CD14-positive monocyte (primary cell): ENCODE measurements around the gene OR13G1. TPM values are rescaled to one million over a fixed set of nuclear protein-coding genes. Genes with fewer than 3 reads are reported as not detected.
"Not testable (repeated sequence)": the region's sequence is repeated elsewhere in the genome, so short reads cannot be mapped to it uniquely, and the experiment has no call there.

Experiments
- DNase-seq, 3 donors: peaks; one replicate each; pipeline ENCODE4 v3.0.0-alpha.2; 2011 to 2022
- H2AFZ ChIP-seq: 2 replicates; pipeline ENCODE4 v1.6.0; 2012; ENCODE audit warnings: mild to moderate bottlenecking, low read depth, low read length, inconsistent platforms; ENCODE audit not compliant: insufficient read depth, poor library complexity, severe bottlenecking
- H3K27ac ChIP-seq, 2 donors: 1 replicate in 1 of 2; 2 replicates in 1 of 2; pipeline ENCODE4 v1.5.1; 2012 to 2013; ENCODE audit warnings: low read length in 2 of 2, control low read depth in 1 of 2, inconsistent platforms in 1 of 2, low read depth in 1 of 2, mild to moderate bottlenecking in 1 of 2
- H3K27me3 ChIP-seq, 2 donors: one replicate each; pipeline versions ENCODE4 v1.6.0 to v1.6.1; 2011 to 2013; ENCODE audit warnings: low read length in 2 of 2; ENCODE audit not compliant: control insufficient read depth in 2 of 2, insufficient read depth in 2 of 2
- H3K36me3 ChIP-seq, 2 donors: replicated peaks in 1 of 2; 1 replicate in 1 of 2; 2 replicates in 1 of 2; pipeline versions ENCODE4 v1.5.1 to v1.6.1; 2012 to 2013; ENCODE audit warnings: low read length in 2 of 2, control low read depth in 1 of 2, inconsistent platforms in 1 of 2, mild to moderate bottlenecking in 1 of 2; ENCODE audit not compliant: insufficient read depth in 2 of 2, control insufficient read depth in 1 of 2
- H3K4me1 ChIP-seq, 2 donors: 1 replicate in 1 of 2; 2 replicates in 1 of 2; pipeline versions ENCODE4 v1.5.1 to v1.6.1; 2012 to 2013; ENCODE audit warnings: low read length in 2 of 2, control low read depth in 1 of 2, inconsistent platforms in 1 of 2, mild to moderate bottlenecking in 1 of 2, moderate library complexity in 1 of 2; ENCODE audit not compliant: insufficient read depth in 2 of 2, control insufficient read depth in 1 of 2
- H3K4me2 ChIP-seq: replicated peaks from 2 replicates; pipeline ENCODE3; 2012; ENCODE audit warnings: low read length, moderate library complexity, mild to moderate bottlenecking; ENCODE audit not compliant: poor library complexity, severe bottlenecking; ENCODE audit errors: extremely low read depth
- H3K4me3 ChIP-seq, 3 experiments: fragments of 200-600 bp in 1 of 3; sonication (generic) in 1 of 3; replicated peaks in 1 of 3; 1 replicate in 2 of 3; 2 replicates in 1 of 3; pipeline ENCODE4 v1.5.1; 2011 to 2013; ENCODE audit warnings: low read length in 3 of 3, mild to moderate bottlenecking in 3 of 3, control low read depth in 2 of 3, low read depth in 2 of 3, inconsistent platforms in 1 of 3, moderate library complexity in 1 of 3
- H3K79me2 ChIP-seq: 2 replicates; pipeline ENCODE4 v1.6.0; 2012; ENCODE audit warnings: mild to moderate bottlenecking, control low read depth, inconsistent platforms, low read length, moderate library complexity; ENCODE audit not compliant: insufficient read depth
- H3K9ac ChIP-seq: 2 replicates; pipeline ENCODE4 v1.6.0; 2017; ENCODE audit warnings: low read length, mild to moderate bottlenecking; ENCODE audit not compliant: insufficient read depth, poor library complexity, severe bottlenecking
- H3K9me3 ChIP-seq, 2 donors: replicated peaks in 1 of 2; 1 replicate in 1 of 2; 2 replicates in 1 of 2; pipeline versions ENCODE4 v1.5.1 to v1.6.1; 2012 to 2013; ENCODE audit warnings: low read length in 2 of 2, control low read depth in 1 of 2; ENCODE audit not compliant: control insufficient read depth in 1 of 2, insufficient read depth in 1 of 2
- H4K20me1 ChIP-seq: 2 replicates; pipeline ENCODE4 v1.6.0; 2012; ENCODE audit warnings: mild to moderate bottlenecking, low read length, control low read depth, moderate library complexity; ENCODE audit not compliant: insufficient read depth
- H3K27ac Mint-ChIP-seq, 7 donors: one replicate each; pipeline ENCODE4 v1.8.0; 2020; ENCODE audit warnings: mild to moderate bottlenecking in 7 of 7, mixed read lengths in 7 of 7, moderate library complexity in 6 of 7, inconsistent platforms in 2 of 7
- H3K27me3 Mint-ChIP-seq, 3 donors: one replicate each; pipeline ENCODE4 v1.8.0; 2021 to 2022; ENCODE audit warnings: low read depth in 3 of 3, mild to moderate bottlenecking in 3 of 3, mixed read lengths in 3 of 3, moderate library complexity in 3 of 3, inconsistent platforms in 1 of 3
- H3K36me3 Mint-ChIP-seq, 2 donors: one replicate each; pipeline ENCODE4 v1.8.0; 2020; ENCODE audit warnings: mixed read lengths in 2 of 2, inconsistent platforms in 1 of 2, mild to moderate bottlenecking in 1 of 2
- H3K4me1 Mint-ChIP-seq: one replicate; pipeline ENCODE4 v1.8.0; 2020; ENCODE audit warnings: mild to moderate bottlenecking, mixed read lengths
- H3K4me3 Mint-ChIP-seq, 2 donors: one replicate each; pipeline ENCODE4 v1.8.0; 2020; ENCODE audit warnings: mild to moderate bottlenecking in 2 of 2, mixed read lengths in 2 of 2, moderate library complexity in 1 of 2
- H3K9me3 Mint-ChIP-seq, 7 donors: one replicate each; pipeline ENCODE4 v1.8.0; 2020 to 2022; ENCODE audit warnings: mixed read lengths in 7 of 7, mild to moderate bottlenecking in 6 of 7, moderate library complexity in 6 of 7, inconsistent platforms in 2 of 7
- CTCF ChIP-seq: fragments of 200-600 bp; IDR thresholded peaks from one replicate; pipeline ENCODE4 v1.8.0; 2022; ENCODE audit warnings: antibody characterized with exemption, mild to moderate bottlenecking
- WGBS: methylation state at CpG from one replicate; pipeline ENCODE4 v1.1.5; 2013; ENCODE audit warnings: missing lambda C conversion rate; ENCODE audit not compliant: insufficient coverage; 5-methylcytosine and 5-hydroxymethylcytosine counted together
- intact Hi-C, 2 donors: fragments of 100-400 bp; cut with micrococcal nuclease; formaldehyde crosslinking; loops; one replicate each; pipeline versions ENCODE4 v1.15.0 to v1.15.1; 2023
- polyA plus RNA-seq, 3 donors: library from polyadenylated mRNA; depleted of rRNA in 1 of 3; unstranded in 2 of 3; stranded (reverse) in 1 of 3; fragments of 300-500 nt in 2 of 3; fragments of >200 nt in 1 of 3; fragmentation: Illumina TruSeq in 2 of 3; gene quantifications; 1 replicate in 2 of 3; 2 replicates in 1 of 3; pipeline ENCODE4 v1.2.3, GENCODE V29; 2012 to 2021

The OR13G1 gene
- polyA plus RNA-seq, 3 donors, result not detected

- Mint-ChIP-seq H3K4me3 (no peak within 1 kb of the TSS), H3K4me1 (no peaks in the 10 kb centered on the region), H3K27me3 (no peaks in the 10 kb centered on the region), H3K9me3 (peaks cover 0 to 8% (median 2%) of the 10 kb centered on the region in 7 donors), H3K36me3 (no peaks in the 10 kb centered on the region), H3K27ac (no peak within 1 kb of the TSS)
- no peaks in the 10 kb centered on the region for H3K4me1 ChIP-seq
- TF ChIP-seq CTCF, result no peak
- WGBS, result no CpG with 5 or more reads among the region's 3 CpGs
- H2AFZ ChIP-seq, result no peak within 1 kb of the TSS
- H3K27ac ChIP-seq, result no peak within 1 kb of the TSS
- H3K9me3 ChIP-seq, result peaks cover 6% of the 10 kb centered on the region in 2 donors
- no peaks in the 10 kb centered on the region for H3K36me3 ChIP-seq
- no peaks in the 10 kb centered on the region for H4K20me1 ChIP-seq
- H3K79me2 ChIP-seq, result no peaks in the 10 kb centered on the region
- intact Hi-C loops, result no loop called here
- no peak for DNase-seq
- H3K4me2 ChIP-seq, result no peak within 1 kb of the TSS
- no peak within 1 kb of the TSS for H3K4me3 ChIP-seq
- H3K9ac ChIP-seq, result no peak within 1 kb of the TSS
- H3K27me3 ChIP-seq, result no peaks in the 10 kb centered on the region
Measured at GRCh38 chr1:247716546-247716945, 37.0 kb upstream of the OR13G1 start, which contains the start of gene OR6F1. Gene OR6F1 (minus strand): TSS chr1:247716646. CDS start chr1:247712755, 3,891 bp downstream.

- H3K4me1 ChIP-seq, result no peaks in the 10 kb centered on the region
- H3K27ac Mint-ChIP-seq, result no peak overlapping the region
- no peaks in the 10 kb centered on the region for H3K36me3 ChIP-seq
- H3K27me3 ChIP-seq, result no peaks in the 10 kb centered on the region
- H3K36me3 Mint-ChIP-seq, result no peaks in the 10 kb centered on the region
- H4K20me1 ChIP-seq, result no peaks in the 10 kb centered on the region
- no peaks in the 10 kb centered on the region for H3K27me3 Mint-ChIP-seq
- no peak overlapping the region for H2AFZ ChIP-seq
- no peak for DNase-seq
- no peak overlapping the region for H3K4me2 ChIP-seq
- no peak for TF ChIP-seq CTCF
- H3K9ac ChIP-seq, result no peak overlapping the region
- H3K4me3 Mint-ChIP-seq, result no peak overlapping the region
- no peaks in the 10 kb centered on the region for H3K9me3 ChIP-seq
- H3K9me3 Mint-ChIP-seq, result peaks cover 0 to 6% (median 2%) of the 10 kb centered on the region in 7 donors
- no peak overlapping the region for H3K4me3 ChIP-seq
- H3K79me2 ChIP-seq, result no peaks in the 10 kb centered on the region
- intact Hi-C loops, result no loop called here
- 100% methylated on average over 7 of the region's 7 CpGs for WGBS
- no peak overlapping the region for H3K27ac ChIP-seq
- no peaks in the 10 kb centered on the region for H3K4me1 Mint-ChIP-seq
Measured at GRCh38 chr1:247713753-247714152, 34.2 kb upstream of the OR13G1 start.

- H3K27me3 ChIP-seq, H3K9me3 ChIP-seq, H2AFZ ChIP-seq, H4K20me1 ChIP-seq, H3K36me3 Mint-ChIP-seq, H3K4me3 ChIP-seq, H3K9ac ChIP-seq, H3K27me3 Mint-ChIP-seq, H3K4me2 ChIP-seq, intact Hi-C loops, DNase-seq, H3K79me2 ChIP-seq, H3K4me1 ChIP-seq, H3K4me3 Mint-ChIP-seq, H3K27ac Mint-ChIP-seq, H3K4me1 Mint-ChIP-seq, H3K36me3 ChIP-seq, H3K27ac ChIP-seq: not testable (repeated sequence)
- peaks cover 0 to 12% (median 2%) of the 10 kb centered on the region in 7 donors for H3K9me3 Mint-ChIP-seq
- WGBS, result 100% methylated on average over 2 of the region's 8 CpGs
Measured at GRCh38 chr1:247710681-247711080, 31.1 kb upstream of the OR13G1 start.
